A673 (cell line): ENCODE data around the gene KCNE4.

Experiments
- EZH2 ChIP-seq: fragments of 200-600 bp; sonication (generic); IDR thresholded peaks from 2 replicates; pipeline ENCODE4 v1.6.1; 2017; ENCODE audit warnings: borderline replicate concordance, low read depth, mild to moderate bottlenecking, mixed read lengths, antibody characterized with exemption, low read length; ENCODE audit not compliant: poor library complexity, severe bottlenecking
- TF ChIP-seq, protein P1 (sequence below): fragments of 300-800, 200-600 bp; sonication (generic); conservative IDR thresholded peaks from 2 replicates; pipeline ENCODE4 v1.5.1; 2017; ENCODE audit warnings: low read depth, mild to moderate bottlenecking, antibody characterized with exemption, low read length, moderate library complexity, mixed read lengths

DNA sequence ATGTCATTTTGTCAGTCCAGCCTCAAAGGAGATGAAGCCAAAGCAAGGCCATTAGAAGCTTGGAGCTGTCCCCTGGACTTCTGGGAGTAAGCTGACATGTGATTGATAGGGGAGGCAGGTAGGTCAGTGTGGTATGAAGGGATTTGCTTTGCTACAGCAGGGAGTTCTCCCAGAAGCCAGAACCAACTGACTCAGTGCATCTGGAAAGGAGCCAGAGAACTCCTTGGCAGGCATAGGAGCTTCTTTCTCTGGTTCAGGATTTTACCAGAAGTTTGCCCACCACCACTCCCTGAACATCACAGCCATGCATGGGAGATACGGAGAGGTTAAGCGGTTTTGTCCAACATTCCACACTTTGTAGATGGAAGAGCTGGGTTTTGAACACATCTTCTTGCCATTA, 24.5 kb upstream of the KCNE4 start:
- TF ChIP-seq, protein P1, sequence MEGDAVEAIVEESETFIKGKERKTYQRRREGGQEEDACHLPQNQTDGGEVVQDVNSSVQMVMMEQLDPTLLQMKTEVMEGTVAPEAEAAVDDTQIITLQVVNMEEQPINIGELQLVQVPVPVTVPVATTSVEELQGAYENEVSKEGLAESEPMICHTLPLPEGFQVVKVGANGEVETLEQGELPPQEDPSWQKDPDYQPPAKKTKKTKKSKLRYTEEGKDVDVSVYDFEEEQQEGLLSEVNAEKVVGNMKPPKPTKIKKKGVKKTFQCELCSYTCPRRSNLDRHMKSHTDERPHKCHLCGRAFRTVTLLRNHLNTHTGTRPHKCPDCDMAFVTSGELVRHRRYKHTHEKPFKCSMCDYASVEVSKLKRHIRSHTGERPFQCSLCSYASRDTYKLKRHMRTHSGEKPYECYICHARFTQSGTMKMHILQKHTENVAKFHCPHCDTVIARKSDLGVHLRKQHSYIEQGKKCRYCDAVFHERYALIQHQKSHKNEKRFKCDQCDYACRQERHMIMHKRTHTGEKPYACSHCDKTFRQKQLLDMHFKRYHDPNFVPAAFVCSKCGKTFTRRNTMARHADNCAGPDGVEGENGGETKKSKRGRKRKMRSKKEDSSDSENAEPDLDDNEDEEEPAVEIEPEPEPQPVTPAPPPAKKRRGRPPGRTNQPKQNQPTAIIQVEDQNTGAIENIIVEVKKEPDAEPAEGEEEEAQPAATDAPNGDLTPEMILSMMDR = no peak
- TF ChIP-seq EZH2 = no peak
